Measurements from ENCODE around the gene CTSE.

Gene CTSE

GRCh38 chr1:206050655-206051235 is 27.1 kb upstream of the CTSE start:
- peak in 1 of 2 donors; percentile 10 for DNase-seq (ENCODE audit: low read depth in 1 of 2, low spot score in 1 of 2)

DNA sequence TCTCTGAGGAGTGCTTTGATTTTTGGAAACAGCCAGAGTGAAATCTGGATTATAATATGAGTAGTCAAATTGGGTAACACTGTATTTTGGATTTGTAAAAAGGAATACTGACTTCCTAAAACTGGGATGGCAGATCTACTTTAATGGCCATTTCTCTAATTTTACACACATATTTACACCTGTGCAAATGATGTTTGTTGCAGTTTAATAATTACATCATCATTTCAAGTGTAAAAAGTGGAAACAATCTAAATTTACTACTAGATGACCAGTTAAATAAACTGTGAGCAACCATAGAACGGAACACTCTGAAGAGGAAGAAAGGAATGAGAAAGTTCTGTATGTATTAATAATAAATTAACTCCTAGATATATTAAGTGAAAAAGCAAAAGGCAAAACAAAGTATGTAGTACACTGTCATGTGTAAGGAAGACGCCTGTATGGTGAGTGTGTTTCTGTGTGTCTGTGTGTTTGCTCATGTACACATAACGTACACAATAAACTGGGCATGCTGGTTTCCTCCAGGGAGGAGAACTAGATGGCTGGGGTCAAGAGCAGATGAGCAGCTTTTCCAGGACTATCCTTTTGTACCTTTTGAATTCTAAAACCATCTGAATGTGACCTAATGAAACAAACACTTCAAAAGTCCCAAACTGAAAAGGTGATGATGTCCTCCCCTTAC is 26.4 kb upstream of the CTSE start:
- DNase-seq (ENCODE audit: low read depth in 1 of 2, low spot score in 1 of 2), result no peak

DNA sequence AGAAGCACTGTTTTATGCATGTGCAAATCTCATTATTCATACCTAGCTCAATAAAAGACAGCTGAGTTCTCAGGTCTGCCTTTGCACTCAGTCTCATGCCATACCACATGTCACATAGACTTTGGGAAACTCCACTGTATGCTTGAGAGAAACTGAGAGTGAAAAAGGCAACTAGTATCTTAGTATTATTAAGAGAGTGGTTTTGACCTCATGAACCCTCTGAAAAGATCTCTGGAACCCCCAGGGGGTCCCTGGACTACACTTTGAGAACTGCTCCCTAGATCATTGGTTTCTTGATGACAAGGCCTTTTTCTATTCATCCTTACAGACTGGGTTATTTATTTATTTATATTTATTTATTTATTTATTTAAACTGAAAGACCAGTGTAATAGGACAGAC is 25.6 kb upstream of the CTSE start:
- DNase-seq (ENCODE audit: low read depth in 1 of 2, low spot score in 1 of 2), result no peak

- DNase-seq (ENCODE audit: low read depth in 1 of 2, low spot score in 1 of 2), result no peak
Observed at GRCh38 chr1:206048582-206048981, 24.9 kb upstream of the CTSE start.

DNA sequence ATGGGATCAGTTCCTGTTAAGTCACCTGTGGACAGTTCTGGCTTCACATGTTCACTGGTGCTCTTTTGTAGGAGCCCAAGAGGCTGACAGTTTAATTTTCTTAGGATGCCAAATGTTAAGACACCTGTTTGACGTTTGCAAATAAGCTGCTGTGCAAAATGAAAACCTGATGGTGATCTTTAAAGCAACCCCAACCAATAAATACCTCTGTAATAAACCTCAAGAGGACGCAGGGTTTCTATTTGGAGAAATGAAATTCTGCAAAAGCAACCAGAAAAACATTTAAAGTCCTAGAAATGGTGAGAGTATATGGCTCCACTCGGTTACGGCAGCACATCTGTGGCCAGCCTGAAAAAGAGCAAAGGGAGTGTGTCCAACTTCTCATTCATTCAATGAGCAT is 23.6 kb upstream of the CTSE start:
- DNase-seq (ENCODE audit: low read depth in 1 of 2, low spot score in 1 of 2), result no peak

GRCh38 chr1:206041640-206042039 is 17.9 kb upstream of the CTSE start:
- DNase-seq (ENCODE audit: low read depth in 1 of 2, low spot score in 1 of 2), result no peak

DNA sequence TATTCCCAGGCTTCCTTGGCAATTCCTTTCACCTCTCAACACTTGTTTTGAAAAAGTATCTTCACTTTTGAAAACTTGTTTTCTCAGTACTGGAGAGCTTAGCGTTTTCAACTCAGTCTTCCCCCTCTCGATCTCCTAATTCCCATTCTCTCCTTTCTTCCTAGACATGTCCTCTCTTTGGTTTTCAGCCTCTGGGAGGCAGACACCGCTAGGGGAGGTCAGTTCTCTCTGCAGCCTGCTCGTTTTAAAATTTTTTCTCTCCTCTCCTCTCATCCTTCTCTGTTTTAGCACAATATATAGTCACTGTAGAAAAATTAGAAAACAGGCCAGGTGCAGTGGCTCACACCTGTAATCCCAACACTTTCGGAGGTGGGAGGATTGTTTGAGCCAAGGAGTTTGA is 16.6 kb upstream of the CTSE start:
- no peak for DNase-seq (ENCODE audit: low read depth in 1 of 2, low spot score in 1 of 2)

GRCh38 chr1:206039046-206039973 is 15.6 kb upstream of the CTSE start:
- DNase-seq (ENCODE audit: low read depth in 1 of 2, low spot score in 1 of 2), result no peak

- no peak for DNase-seq (ENCODE audit: low read depth in 1 of 2, low spot score in 1 of 2)
Observed at GRCh38 chr1:206037581-206037980, 13.9 kb upstream of the CTSE start.

DNA sequence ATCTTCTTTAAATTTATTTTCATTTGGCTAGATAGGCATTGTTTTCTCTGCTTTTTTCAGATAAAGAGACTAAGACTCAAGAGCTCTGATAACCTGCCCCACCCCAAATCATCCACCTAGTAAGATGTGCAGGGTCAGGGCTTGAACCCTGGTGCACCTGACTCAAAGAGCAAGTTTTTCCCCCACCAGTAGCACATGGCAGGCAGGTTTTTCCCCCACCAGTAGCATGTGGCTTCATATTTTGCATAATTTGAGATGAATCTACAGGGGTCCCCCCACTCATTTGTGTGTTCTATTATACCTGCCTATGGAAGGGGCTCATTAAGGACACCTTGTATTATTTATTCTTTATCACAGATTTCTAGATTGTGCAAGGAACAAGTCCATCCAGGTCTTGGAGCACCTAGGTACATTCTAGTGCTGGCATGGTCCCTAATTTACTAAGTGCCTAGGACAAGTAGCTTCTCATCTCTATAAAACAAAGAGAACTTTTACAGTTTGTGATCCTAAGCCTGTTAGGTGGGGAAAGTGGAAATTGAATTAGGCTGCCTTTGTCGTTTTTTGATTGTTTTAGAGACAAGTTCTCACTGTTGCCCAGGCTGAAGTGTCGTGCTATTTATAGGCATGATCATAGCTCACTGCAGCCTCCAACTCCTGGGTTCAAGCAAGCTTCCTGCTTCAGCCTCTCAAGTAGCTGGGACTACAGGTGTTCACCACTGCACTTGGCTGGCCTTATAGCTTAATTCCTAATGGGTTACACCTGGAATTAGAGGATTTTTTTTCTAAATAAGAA is 13.2 kb upstream of the CTSE start:
- DNase-seq (ENCODE audit: low read depth in 1 of 2, low spot score in 1 of 2), result no peak

DNA sequence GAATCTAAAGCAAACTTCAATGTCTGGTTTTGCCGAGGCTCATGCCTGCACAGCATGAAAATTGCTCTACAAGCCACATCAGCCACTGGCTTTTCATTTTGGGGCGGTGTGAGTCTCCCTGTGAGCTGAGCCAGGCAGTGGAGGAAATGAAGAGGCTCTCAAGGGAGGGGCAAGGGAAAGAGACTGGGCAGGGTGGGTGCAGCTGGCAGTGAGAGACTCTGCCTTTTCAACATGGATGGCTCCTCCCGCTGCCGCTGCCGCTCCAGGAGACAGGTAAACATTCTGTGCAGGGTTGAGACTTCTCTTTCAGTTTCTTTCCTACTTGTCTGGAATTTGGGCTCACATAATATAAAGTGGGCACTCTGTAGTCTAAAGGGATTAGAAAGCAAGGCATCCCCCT is 11.3 kb upstream of the CTSE start:
- no peak for DNase-seq (ENCODE audit: low read depth in 1 of 2, low spot score in 1 of 2)

DNA sequence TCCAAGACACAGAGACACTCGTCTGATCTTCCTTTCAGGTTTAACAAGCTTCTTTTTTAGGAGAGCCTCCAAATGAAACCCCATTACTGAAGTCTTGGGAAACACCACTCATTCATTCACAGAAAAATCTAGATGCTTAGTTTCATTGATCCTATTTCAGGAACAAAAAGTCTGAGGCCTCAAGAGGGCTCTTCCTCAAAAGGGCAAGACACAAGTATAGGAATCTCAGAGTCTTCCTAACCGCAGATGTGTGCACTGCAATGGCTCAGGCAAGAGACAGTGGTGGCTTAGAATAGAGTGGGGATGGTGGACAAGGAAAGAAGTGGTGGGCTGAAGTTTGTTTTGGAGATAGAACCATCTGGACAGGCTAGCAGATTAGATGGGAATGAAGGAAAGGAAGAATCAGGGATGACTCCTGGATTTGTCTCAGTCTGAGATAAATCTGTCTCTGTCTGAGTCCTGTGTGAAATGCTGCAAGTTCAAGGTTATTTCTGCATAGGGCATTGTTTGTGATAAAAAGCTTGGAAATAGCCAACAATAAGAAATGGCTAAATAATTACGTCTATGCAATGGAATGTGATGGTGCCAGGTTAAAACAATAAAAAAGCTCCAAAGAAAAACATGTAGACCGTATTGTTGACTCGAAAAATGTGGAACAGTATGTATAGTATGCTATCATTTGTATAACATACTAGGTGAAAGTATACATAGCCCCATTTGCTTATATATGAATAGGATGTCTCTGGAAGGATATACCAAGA is 8.9 kb upstream of the CTSE start:
- no peak for DNase-seq (ENCODE audit: low read depth in 1 of 2, low spot score in 1 of 2)

DNA sequence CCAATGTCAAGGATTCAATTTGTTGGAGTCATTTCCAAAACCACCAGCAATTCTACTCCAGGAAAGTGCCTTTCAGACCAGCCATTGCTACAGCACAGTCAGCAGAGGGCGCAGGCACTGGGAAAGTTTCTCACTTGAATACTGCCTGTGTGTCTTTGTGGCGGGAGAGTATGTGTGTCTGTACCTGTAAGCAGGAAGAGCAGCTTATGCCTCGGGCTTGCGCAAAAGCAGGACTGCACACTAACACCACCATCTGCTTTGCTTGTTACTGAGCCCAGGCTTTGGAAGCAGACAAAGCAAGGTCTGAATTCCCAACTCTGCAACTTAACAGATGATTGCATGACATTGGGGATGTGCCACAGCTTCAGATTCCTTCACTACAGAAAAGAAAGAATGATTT is 7.0 kb upstream of the CTSE start:
- peak; percentile 29 to 38 for DNase-seq (ENCODE audit: low read depth in 1 of 2, low spot score in 1 of 2)

DNA sequence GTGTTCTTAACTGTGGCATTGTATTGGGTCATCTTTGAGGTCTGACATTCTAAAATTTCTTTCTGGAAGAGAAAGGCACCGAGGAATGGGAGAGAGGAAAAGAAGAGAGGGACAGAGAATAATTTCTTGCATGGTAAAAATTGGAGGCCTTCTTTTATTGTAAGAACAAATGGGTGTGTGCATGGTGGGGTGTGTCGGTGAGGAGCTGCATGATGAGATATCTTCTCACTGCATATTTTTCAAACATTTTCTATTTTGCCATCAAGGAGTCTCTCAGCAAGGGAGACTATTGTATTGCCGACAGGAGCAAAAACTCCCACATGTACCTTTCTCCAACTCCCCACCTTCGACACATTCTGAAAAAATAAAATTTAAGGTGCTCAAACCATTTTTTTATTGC is 6.5 kb upstream of the CTSE start:
- no peak for DNase-seq (ENCODE audit: low read depth in 1 of 2, low spot score in 1 of 2)

GRCh38 chr1:206029484-206029883 is 5.8 kb upstream of the CTSE start:
- DNase-seq (ENCODE audit: low read depth in 1 of 2, low spot score in 1 of 2), result no peak

- DNase-seq (ENCODE audit: low read depth in 1 of 2, low spot score in 1 of 2), result no peak
Observed at GRCh38 chr1:206025283-206025820, 1.7 kb upstream of the CTSE start.

DNA sequence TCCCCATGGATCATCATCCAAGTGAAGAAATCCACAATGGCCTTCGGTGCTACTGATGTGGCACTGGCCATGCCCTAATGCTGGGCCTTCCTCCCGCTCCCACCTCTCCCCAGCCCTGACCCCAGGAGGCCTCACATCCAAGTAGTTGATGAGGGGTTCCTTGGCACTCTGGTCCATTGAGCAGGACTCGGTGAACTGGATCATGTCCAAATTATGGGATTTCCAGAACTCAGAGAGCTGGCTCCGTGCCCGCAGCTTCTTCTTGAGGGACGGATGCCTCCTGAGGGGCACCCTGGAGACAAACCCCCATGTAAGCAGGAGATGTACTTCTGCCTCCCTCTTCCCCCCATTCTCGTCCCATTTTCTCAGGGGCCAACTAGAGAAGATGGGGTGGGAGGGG is 929 bp downstream of the CTSE start:
- DNase-seq (ENCODE audit: low read depth in 1 of 2, low spot score in 1 of 2), result no peak

- DNase-seq (ENCODE audit: low read depth in 1 of 2, low spot score in 1 of 2), result no peak
Observed at GRCh38 chr1:206021626-206022365, 1.9 kb downstream of the CTSE start.

GRCh38 chr1:206021008-206021625 is 2.6 kb downstream of the CTSE start:
- no peak for DNase-seq (ENCODE audit: low read depth in 1 of 2, low spot score in 1 of 2)
